C4-2B (cell line): ENCODE data around the gene AMY2A.

ENCODE experiments used
- CTCF ChIP-seq: fragments of 450-650 bp; conservative IDR thresholded peaks from 2 replicates; pipeline ENCODE4 v1.5.1; 2017; ENCODE audit warnings: mild to moderate bottlenecking
- ZFX ChIP-seq: fragments of 450-650 bp; IDR thresholded peaks from 2 replicates; pipeline ENCODE4 v1.6.1; 2017

GRCh38 chr1:103584537-103584936, 32.7 kb upstream of the AMY2A start:
- TF ChIP-seq CTCF (no peak), ZFX (no peak)
